ENCODE results near the gene LIN28B.

Gene LIN28B

GRCh38 chr6:105034470-105034869, 77.6 kb downstream of the LIN28B start:
- Histone ChIP-seq H4K20me1 (ENCODE audit: control insufficient read depth, insufficient read depth, low read depth, low read length) (no peaks in the 10 kb centered on the region), H3F3A (ENCODE audit: control insufficient read depth, insufficient read depth) (no peaks in the 10 kb centered on the region), H3K4me3 (ENCODE audit: low read length) (no peak overlapping the region), H3K36me3 (ENCODE audit: control insufficient read depth, low read length) (no peaks in the 10 kb centered on the region), H3K9me3 (ENCODE audit: control insufficient read depth, insufficient read depth, low read length) (no peaks in the 10 kb centered on the region), H3K9me2 (replicated peaks; ENCODE audit: control insufficient read depth, low read length) (no peaks in the 10 kb centered on the region), H3K4me1 (ENCODE audit: control insufficient read depth, low read length) (no peaks in the 10 kb centered on the region), H3K27ac (ENCODE audit: low read depth, low read length) (no peak overlapping the region), H3K4me2 (ENCODE audit: low read length) (no peak overlapping the region), H3K79me2 (ENCODE audit: control insufficient read depth, low read length) (no peaks in the 10 kb centered on the region), H3K27me3 (ENCODE audit: control insufficient read depth, low read length) (peaks cover 4% of the 10 kb centered on the region; the same call in 1 of the 2 replicates)
- no peak for TF ChIP-seq CTCF (IDR thresholded peaks at IDR 0.05; ENCODE audit: low read depth, low read length, poor library complexity, severe bottlenecking)
- no peak for TF ChIP-seq EZH2phosphoT487 (IDR thresholded peaks at IDR 0.05; ENCODE audit: borderline replicate concordance, low read length)

GRCh38 chr6:105035299-105035698, 78.4 kb downstream of the LIN28B start:
- Histone ChIP-seq H3K27ac (ENCODE audit: low read depth, low read length) (no peak overlapping the region), H3K27me3 (ENCODE audit: control insufficient read depth, low read length) (peaks cover 4% of the 10 kb centered on the region), H3K36me3 (ENCODE audit: control insufficient read depth, low read length) (no peaks in the 10 kb centered on the region), H3K9me3 (ENCODE audit: control insufficient read depth, insufficient read depth, low read length) (no peaks in the 10 kb centered on the region), H3F3A (ENCODE audit: control insufficient read depth, insufficient read depth) (no peaks in the 10 kb centered on the region), H3K4me1 (ENCODE audit: control insufficient read depth, low read length) (no peaks in the 10 kb centered on the region), H3K79me2 (ENCODE audit: control insufficient read depth, low read length) (no peaks in the 10 kb centered on the region), H4K20me1 (ENCODE audit: control insufficient read depth, insufficient read depth, low read depth, low read length) (no peaks in the 10 kb centered on the region), H3K9me2 (replicated peaks; ENCODE audit: control insufficient read depth, low read length) (no peaks in the 10 kb centered on the region), H3K4me2 (ENCODE audit: low read length) (no peak overlapping the region), H3K4me3 (ENCODE audit: low read length) (no peak overlapping the region)
- TF ChIP-seq EZH2phosphoT487 (IDR thresholded peaks at IDR 0.05; ENCODE audit: borderline replicate concordance, low read length) (no peak), CTCF (IDR thresholded peaks at IDR 0.05; ENCODE audit: low read depth, low read length, poor library complexity, severe bottlenecking) (no peak)

- H3K79me2 ChIP-seq (ENCODE audit: control insufficient read depth, low read length) = no peaks in the 10 kb centered on the region
- H3K9me3 ChIP-seq (ENCODE audit: control insufficient read depth, insufficient read depth, low read length) = no peaks in the 10 kb centered on the region
- H4K20me1 ChIP-seq (ENCODE audit: control insufficient read depth, insufficient read depth, low read depth, low read length) = no peaks in the 10 kb centered on the region
- H3K4me3 ChIP-seq (ENCODE audit: low read length) = no peak overlapping the region
- H3K27me3 ChIP-seq (ENCODE audit: control insufficient read depth, low read length) = peaks cover 4% of the 10 kb centered on the region
- H3K4me1 ChIP-seq (ENCODE audit: control insufficient read depth, low read length) = no peaks in the 10 kb centered on the region
- H3K36me3 ChIP-seq (ENCODE audit: control insufficient read depth, low read length) = no peaks in the 10 kb centered on the region
- H3K27ac ChIP-seq (ENCODE audit: low read depth, low read length) = no peak overlapping the region
- no peak overlapping the region for H3K4me2 ChIP-seq (ENCODE audit: low read length)
- no peak for TF ChIP-seq EZH2phosphoT487 (IDR thresholded peaks at IDR 0.05; ENCODE audit: borderline replicate concordance, low read length)
- TF ChIP-seq CTCF (IDR thresholded peaks at IDR 0.05; ENCODE audit: low read depth, low read length, poor library complexity, severe bottlenecking) = no peak
- no peaks in the 10 kb centered on the region for H3K9me2 ChIP-seq (replicated peaks; ENCODE audit: control insufficient read depth, low read length)
- H3F3A ChIP-seq (ENCODE audit: control insufficient read depth, insufficient read depth) = no peaks in the 10 kb centered on the region
Measured at GRCh38 chr6:105036351-105036750, 79.4 kb downstream of the LIN28B start.

- TF ChIP-seq EZH2phosphoT487 (IDR thresholded peaks at IDR 0.05; ENCODE audit: borderline replicate concordance, low read length) (no peak), CTCF (IDR thresholded peaks at IDR 0.05; ENCODE audit: low read depth, low read length, poor library complexity, severe bottlenecking) (no peak)
- Histone ChIP-seq H3F3A (ENCODE audit: control insufficient read depth, insufficient read depth) (no peaks in the 10 kb centered on the region), H3K4me2 (ENCODE audit: low read length) (no peak overlapping the region), H3K4me3 (ENCODE audit: low read length) (no peak overlapping the region), H3K27me3 (ENCODE audit: control insufficient read depth, low read length) (peaks cover 4% of the 10 kb centered on the region), H3K36me3 (ENCODE audit: control insufficient read depth, low read length) (no peaks in the 10 kb centered on the region), H3K27ac (ENCODE audit: low read depth, low read length) (no peak overlapping the region), H3K9me3 (ENCODE audit: control insufficient read depth, insufficient read depth, low read length) (no peaks in the 10 kb centered on the region), H3K79me2 (ENCODE audit: control insufficient read depth, low read length) (no peaks in the 10 kb centered on the region), H3K4me1 (ENCODE audit: control insufficient read depth, low read length) (no peaks in the 10 kb centered on the region), H4K20me1 (ENCODE audit: control insufficient read depth, insufficient read depth, low read depth, low read length) (no peaks in the 10 kb centered on the region), H3K9me2 (replicated peaks; ENCODE audit: control insufficient read depth, low read length) (no peaks in the 10 kb centered on the region)
Measured at GRCh38 chr6:105038259-105038658, 81.4 kb downstream of the LIN28B start.
